UCSD-AML1 (cell line): ENCODE measurements around the gene TMEM266.

Source experiments
- DNase-seq: peaks from one replicate; lab custom pipeline; 2025; ENCODE audit not compliant: unreplicated experiment; lab: John Stamatoyannopoulos, UW

Gene TMEM266

GRCh38 chr15:76161153-76162035, 101.6 kb downstream of the TMEM266 start:
- DNase-seq = no peak

- DNase-seq = no peak
Observed at GRCh38 chr15:76162036-76162398, 102.2 kb downstream of the TMEM266 start.

- DNase-seq = no peak
Observed at GRCh38 chr15:76162784-76163456, 103.1 kb downstream of the TMEM266 start.

GRCh38 chr15:76163457-76164295, 103.9 kb downstream of the TMEM266 start:
- DNase-seq = no peak

- DNase-seq = no peak
Observed at GRCh38 chr15:76164602-76165001, 104.8 kb downstream of the TMEM266 start.

- DNase-seq = no peak
Observed at GRCh38 chr15:76165951-76166350, 106.2 kb downstream of the TMEM266 start.

- no peak for DNase-seq
Observed at GRCh38 chr15:76168237-76168984, 108.6 kb downstream of the TMEM266 start.

GRCh38 chr15:76169018-76169417, 109.2 kb downstream of the TMEM266 start:
- peak; percentile 19 for DNase-seq

GRCh38 chr15:76169911-76170800, 110.4 kb downstream of the TMEM266 start:
- no peak for DNase-seq

GRCh38 chr15:76172782-76173181, 113.0 kb downstream of the TMEM266 start:
- no peak for DNase-seq

GRCh38 chr15:76173317-76173834, 113.6 kb downstream of the TMEM266 start:
- no peak for DNase-seq

GRCh38 chr15:76174654-76175053, 114.9 kb downstream of the TMEM266 start:
- DNase-seq = no peak

GRCh38 chr15:76175442-76175841, 115.7 kb downstream of the TMEM266 start:
- DNase-seq = no peak

GRCh38 chr15:76176059-76176458, 116.3 kb downstream of the TMEM266 start:
- no peak for DNase-seq

- DNase-seq = no peak
Observed at GRCh38 chr15:76176487-76177085, 116.8 kb downstream of the TMEM266 start.

- DNase-seq = no peak
Observed at GRCh38 chr15:76177491-76178040, 117.8 kb downstream of the TMEM266 start.

- no peak for DNase-seq
Observed at GRCh38 chr15:76178296-76179000, 118.7 kb downstream of the TMEM266 start.

GRCh38 chr15:76179023-76179422, 119.2 kb downstream of the TMEM266 start:
- no peak for DNase-seq
